HG03575 (cell line): Measurements from ENCODE around the gene ARID5B.

Source experiments
- ATAC-seq: cut with Tn5 transposase; IDR thresholded peaks from one replicate; pipeline ENCODE4 v1.9.1; 2021; ENCODE audit not compliant: unreplicated experiment, insufficient number of reproducible peaks, low FRiP score; ENCODE audit errors: extremely low read depth

Gene ARID5B

GRCh38 chr10:61978965-61979364, 77.5 kb downstream of the ARID5B start:
- ATAC-seq: no peak

GRCh38 chr10:61981460-61981859, 80.0 kb downstream of the ARID5B start:
- no peak for ATAC-seq

GRCh38 chr10:61983255-61983654, 81.8 kb downstream of the ARID5B start:
- ATAC-seq: no peak

GRCh38 chr10:61984803-61985418, 83.4 kb downstream of the ARID5B start:
- no peak for ATAC-seq

GRCh38 chr10:61985715-61986114, 84.2 kb downstream of the ARID5B start:
- ATAC-seq: no peak

GRCh38 chr10:61986382-61986781, 84.9 kb downstream of the ARID5B start:
- ATAC-seq: no peak

GRCh38 chr10:61986788-61987492, 85.4 kb downstream of the ARID5B start:
- no peak for ATAC-seq

GRCh38 chr10:61987537-61987936, 86.0 kb downstream of the ARID5B start:
- peak; percentile 3 for ATAC-seq

- peak; percentile 99 for ATAC-seq
Observed at GRCh38 chr10:61987951-61988379, 86.5 kb downstream of the ARID5B start.

GRCh38 chr10:61989995-61990760, 88.7 kb downstream of the ARID5B start:
- no peak for ATAC-seq

GRCh38 chr10:61990761-61991135, 89.2 kb downstream of the ARID5B start:
- ATAC-seq: no peak

GRCh38 chr10:61991166-61991565, 89.7 kb downstream of the ARID5B start:
- no peak for ATAC-seq

- ATAC-seq: no peak
Observed at GRCh38 chr10:61992059-61992460, 90.6 kb downstream of the ARID5B start.

GRCh38 chr10:61992671-61993668, 91.5 kb downstream of the ARID5B start:
- ATAC-seq: no peak

GRCh38 chr10:61993711-61994401, 92.4 kb downstream of the ARID5B start:
- no peak for ATAC-seq

- ATAC-seq: no peak
Observed at GRCh38 chr10:61994405-61995219, 93.1 kb downstream of the ARID5B start.

- no peak for ATAC-seq
Observed at GRCh38 chr10:61995220-61995503, 93.7 kb downstream of the ARID5B start.

- ATAC-seq: no peak
Observed at GRCh38 chr10:61998937-61999336, 97.4 kb downstream of the ARID5B start.
